ENCODE results near the gene CACNA2D2. TPM values are rescaled to one million over a fixed set of nuclear protein-coding genes. Genes with fewer than 3 reads are reported as not detected.

The CACNA2D2 gene
- total and polyA plus RNA-seq, 7 donors, result 0.14 to 1.6 (median 0.83) TPM

DNA sequence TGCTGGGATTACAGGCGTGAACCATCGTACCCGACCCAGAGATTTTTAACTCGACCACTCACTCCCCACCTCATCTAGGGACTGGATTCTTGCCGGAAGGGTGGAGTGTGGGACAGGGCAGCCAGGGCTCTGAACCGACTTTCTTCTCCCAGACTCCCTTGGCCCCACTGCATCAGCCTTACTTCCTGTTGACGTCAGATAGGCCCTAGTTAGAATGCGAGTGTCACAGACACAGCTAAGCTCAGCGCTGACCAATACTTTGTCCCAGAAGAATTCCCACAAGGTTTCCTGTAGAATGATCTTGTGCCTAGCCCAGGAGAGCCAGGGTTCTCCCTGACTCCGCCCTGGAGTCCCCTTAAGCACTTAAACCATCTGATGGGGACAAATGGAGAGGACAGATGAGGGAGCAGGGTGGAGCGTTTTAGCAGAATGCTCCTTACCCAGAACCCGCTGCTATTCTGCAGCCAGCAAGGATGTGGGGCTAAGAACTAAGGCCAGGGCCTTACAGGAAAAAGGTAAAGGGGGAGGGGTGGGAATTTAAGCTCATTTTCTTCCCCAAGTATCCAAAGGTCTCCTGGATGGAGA is 169.6 kb downstream of the CACNA2D2 start:
- WGBS, 3 donors, result 43 to 64% (median 46%) methylated on average over 12 of the region's 12 CpGs
- Histone ChIP-seq H3K9me3 (no peaks in the 10 kb centered on the region), H3K27me3 (ENCODE audit: insufficient read depth in 3 of 3, low read length in 2 of 3) (no peaks in the 10 kb centered on the region), H3K4me1 (peaks cover 45% of the 10 kb centered on the region), H3K4me3 (peak overlapping the region; percentile 93), H3K36me3 (ENCODE audit: insufficient read depth in 1 of 2, low read depth in 1 of 2) (peaks cover 3 to 41% of the 10 kb centered on the region in 2 donors), H3K27ac (peak overlapping the region; percentile 95)
- intact Hi-C loops (cut with DNase I), result no loop called here
- TF ChIP-seq, protein P1, sequence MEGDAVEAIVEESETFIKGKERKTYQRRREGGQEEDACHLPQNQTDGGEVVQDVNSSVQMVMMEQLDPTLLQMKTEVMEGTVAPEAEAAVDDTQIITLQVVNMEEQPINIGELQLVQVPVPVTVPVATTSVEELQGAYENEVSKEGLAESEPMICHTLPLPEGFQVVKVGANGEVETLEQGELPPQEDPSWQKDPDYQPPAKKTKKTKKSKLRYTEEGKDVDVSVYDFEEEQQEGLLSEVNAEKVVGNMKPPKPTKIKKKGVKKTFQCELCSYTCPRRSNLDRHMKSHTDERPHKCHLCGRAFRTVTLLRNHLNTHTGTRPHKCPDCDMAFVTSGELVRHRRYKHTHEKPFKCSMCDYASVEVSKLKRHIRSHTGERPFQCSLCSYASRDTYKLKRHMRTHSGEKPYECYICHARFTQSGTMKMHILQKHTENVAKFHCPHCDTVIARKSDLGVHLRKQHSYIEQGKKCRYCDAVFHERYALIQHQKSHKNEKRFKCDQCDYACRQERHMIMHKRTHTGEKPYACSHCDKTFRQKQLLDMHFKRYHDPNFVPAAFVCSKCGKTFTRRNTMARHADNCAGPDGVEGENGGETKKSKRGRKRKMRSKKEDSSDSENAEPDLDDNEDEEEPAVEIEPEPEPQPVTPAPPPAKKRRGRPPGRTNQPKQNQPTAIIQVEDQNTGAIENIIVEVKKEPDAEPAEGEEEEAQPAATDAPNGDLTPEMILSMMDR (IDR thresholded peaks at IDR 0.05), result no peak
- DNase-seq, result peak; percentile 60 to 71
- ATAC-seq, result no peak

DNA sequence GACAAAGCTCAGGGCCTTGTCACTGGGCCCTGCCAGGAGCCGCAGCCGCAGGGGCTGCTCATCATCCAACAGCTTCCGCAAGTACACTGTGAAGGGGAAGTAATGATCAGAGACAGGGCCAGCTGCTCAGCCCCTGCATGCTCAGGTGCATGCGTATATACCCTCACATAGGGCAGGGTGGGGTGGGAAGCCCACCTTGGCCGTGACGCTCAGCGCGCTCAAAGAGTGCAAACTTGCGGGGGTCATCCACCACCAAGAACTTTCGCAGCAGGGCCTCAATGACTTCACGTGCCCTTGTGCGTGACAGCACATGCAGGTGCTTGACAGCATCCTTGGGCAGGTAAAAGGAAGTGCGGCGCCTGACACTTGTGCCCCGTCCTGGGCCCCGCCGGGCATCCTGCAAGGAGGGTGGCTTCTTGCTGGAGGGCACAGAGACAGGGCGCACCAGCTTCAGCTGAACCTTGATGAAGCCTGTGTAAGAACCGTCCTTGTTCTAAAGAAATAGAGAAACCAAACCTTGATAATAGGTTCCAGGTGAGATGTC is 172.0 kb downstream of the CACNA2D2 start:
- Histone ChIP-seq H3K4me3 (no peak overlapping the region), H3K4me1 (peaks cover 46% of the 10 kb centered on the region), H3K9me3 (no peaks in the 10 kb centered on the region), H3K36me3 (ENCODE audit: insufficient read depth in 1 of 2, low read depth in 1 of 2) (peaks cover 3 to 44% of the 10 kb centered on the region in 2 donors), H3K27me3 (ENCODE audit: insufficient read depth in 3 of 3, low read length in 2 of 3) (no peaks in the 10 kb centered on the region), H3K27ac (no peak overlapping the region)
- no peak for ATAC-seq
- 94 to 96% (median 95%) methylated on average over 19 of the region's 19 CpGs for WGBS, 3 donors
- intact Hi-C loops (cut with DNase I), result no loop called here
- TF ChIP-seq, protein P1 (IDR thresholded peaks at IDR 0.05), result no peak
- no peak for DNase-seq

DNA sequence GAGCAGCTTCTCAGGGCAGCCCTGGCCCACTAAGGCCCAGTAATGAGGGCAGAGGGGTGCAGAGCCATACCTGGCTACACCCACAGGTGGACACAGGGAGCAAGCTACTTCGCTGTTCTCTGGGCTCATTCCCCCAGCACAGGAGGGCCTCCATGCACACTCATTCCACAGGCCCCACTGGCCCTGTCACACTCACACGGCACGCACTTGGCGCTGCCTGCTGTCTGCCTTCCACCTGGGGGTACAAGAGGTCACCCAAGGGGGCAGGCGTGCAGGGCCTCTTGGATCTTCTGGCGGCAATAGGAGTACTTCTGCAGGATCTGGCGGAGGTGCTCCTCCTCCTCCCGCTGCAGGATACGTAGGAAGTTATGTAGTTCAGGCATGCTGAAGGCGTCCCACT is 173.1 kb downstream of the CACNA2D2 start:
- no peak for ATAC-seq
- DNase-seq, result peak in 1 of 2 donors; percentile 54
- 88 to 91% (median 89%) methylated on average over 10 of the region's 10 CpGs for WGBS, 3 donors
- peaks cover 3 to 55% of the 10 kb centered on the region in 2 donors for H3K36me3 ChIP-seq (ENCODE audit: insufficient read depth in 1 of 2, low read depth in 1 of 2)
- H3K27me3 ChIP-seq (ENCODE audit: insufficient read depth in 3 of 3, low read length in 2 of 3), result no peaks in the 10 kb centered on the region
- H3K27ac ChIP-seq, result no peak overlapping the region
- H3K4me3 ChIP-seq, result no peak overlapping the region
- no peaks in the 10 kb centered on the region for H3K9me3 ChIP-seq
- peaks cover 36% of the 10 kb centered on the region for H3K4me1 ChIP-seq
- intact Hi-C loops (cut with DNase I), result no loop called here
- TF ChIP-seq, protein P1 (IDR thresholded peaks at IDR 0.05), result no peak

DNA sequence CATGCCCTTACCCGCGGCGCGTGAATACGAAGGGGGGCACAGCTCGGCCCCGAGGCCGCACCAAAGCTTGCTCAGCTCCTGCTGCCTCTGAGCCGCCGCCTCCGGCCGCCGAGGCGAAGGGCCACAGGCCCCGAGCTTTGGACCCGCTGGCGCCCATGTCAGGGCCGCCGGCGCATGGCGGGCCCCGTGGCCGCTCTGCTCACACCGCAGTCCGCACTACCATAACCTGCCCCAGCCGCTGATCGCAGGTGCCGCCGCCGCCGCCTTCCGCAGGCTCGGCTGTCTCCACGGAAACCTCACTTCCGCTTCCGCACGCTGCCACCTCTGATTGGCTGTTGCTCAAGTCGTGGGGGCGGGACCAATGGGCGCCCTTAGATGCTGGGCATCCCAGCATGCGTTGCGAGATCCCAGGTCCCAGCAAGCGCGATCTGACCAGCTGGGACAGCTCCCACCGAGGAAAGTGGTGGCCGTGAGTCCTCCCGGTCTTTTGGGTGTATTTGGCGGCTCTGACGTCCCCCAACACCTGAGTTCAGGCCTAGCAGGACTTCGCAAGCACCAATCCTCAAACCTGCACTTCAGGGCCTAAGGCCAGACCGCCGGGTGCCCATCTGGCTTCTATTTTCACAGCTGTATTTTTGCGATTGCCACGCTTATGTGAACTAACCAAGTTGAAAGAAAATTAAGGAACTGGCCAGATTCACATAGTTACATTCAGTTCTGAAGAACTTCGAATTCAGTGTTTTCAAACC is 175.3 kb downstream of the CACNA2D2 start, which contains the start of gene TUSC2:
Gene TUSC2 (minus strand): TSS at position 281 of the 749 bp plus-strand sequence. CDS start 124 bp downstream, at position 157.
- H3K4me1 ChIP-seq, result peaks cover 31% of the 10 kb centered on the region
- no peaks in the 10 kb centered on the region for H3K9me3 ChIP-seq
- H3K27ac ChIP-seq, result peak within 1 kb of the TSS; percentile 95
- DNase-seq (peak; percentile 98), ATAC-seq (peak; percentile 92 to 94 (median 93))
- no peaks in the 10 kb centered on the region for H3K27me3 ChIP-seq (ENCODE audit: insufficient read depth in 3 of 3, low read length in 2 of 3)
- 1 to 2% (median 1%) methylated on average over 34 to 55 of the region's 55 CpGs for WGBS, 3 donors
- peak within 1 kb of the TSS; percentile 100 for H3K4me3 ChIP-seq
- H3K36me3 ChIP-seq (ENCODE audit: insufficient read depth in 1 of 2, low read depth in 1 of 2), result peaks cover 3 to 60% of the 10 kb centered on the region in 2 donors
- intact Hi-C loops (cut with DNase I), result loop anchor here in 1 of 2 donors (2.0 to 5.0 kb wide), 2 partner anchors 66 to 133 kb away; no protein-coding TSS in a partner anchor
- TF ChIP-seq, protein P1 (IDR thresholded peaks at IDR 0.05), result no peak

Measured in psoas muscle (tissue), 8 donors.